ENCODE measurements around the gene POLA1.

Gene POLA1

DNA sequence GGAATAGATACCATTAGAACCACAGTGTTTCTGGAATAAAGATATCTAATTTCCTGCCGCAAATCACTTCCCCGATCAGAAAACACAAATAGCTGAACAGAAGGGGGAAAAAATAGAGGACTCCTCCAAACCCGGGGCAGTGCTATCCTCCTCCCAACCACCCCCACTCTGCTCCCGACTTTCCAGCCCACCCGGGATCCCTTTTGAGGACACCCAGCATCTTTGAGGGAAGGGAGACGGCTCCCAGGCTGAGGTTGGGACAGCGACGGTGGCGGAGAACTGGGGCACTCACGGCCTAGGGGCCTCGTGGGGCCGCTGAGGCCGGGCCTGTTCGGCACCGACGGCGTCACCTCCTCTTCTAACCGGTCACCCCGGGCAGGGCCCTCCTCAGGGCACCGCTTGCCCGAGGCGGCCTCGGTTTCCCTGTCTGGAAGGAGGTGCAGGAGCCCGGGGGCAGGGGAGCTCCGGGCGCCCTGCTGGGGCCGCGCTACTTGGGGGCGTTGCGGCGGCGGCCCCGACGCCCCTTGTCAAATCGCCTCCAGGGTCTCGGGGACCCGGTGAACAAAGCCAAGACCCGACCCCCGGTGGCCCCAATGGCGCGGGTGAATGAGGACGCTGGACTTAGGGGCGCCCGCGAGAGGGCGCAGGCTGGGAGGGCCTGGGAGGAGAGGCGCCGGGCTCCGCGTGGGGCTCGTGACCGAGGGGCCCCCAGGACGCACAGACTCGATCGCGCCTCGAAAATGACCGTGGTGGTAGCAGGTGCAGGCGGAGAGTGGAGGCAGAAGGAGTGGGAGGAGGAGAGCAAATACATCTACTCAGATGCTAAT is 329.0 kb downstream of the POLA1 start:
- DNase-seq (ENCODE audit: low spot score) (no peak), FAIRE-seq (no peak)

DNA sequence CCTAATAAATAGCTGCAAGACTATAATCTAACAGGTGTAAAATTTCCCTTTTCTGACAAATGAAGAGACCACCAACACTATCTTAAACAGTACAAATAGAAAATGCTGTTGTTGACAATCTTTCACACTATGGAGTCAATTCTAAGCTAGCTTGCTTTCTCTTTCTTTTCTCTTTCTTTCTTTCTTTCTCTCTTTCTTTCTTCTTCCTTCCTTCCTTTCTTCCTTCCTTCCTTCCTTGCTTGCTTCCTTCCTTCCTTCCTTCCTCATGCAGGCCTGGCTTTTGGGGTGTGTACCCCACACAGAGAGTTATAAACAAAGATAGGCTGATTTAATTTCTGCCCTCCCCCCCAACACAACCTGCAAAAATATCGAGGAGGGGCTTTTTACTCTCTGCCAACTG is 330.2 kb downstream of the POLA1 start:
- DNase-seq (ENCODE audit: low spot score), result no peak

GRCh38 chrX:25025615-25026014 is 331.9 kb downstream of the POLA1 start:
- FAIRE-seq (no peak), DNase-seq (ENCODE audit: low spot score) (no peak)

More for the DNA sequence above, 330.2 kb downstream of the POLA1 start:
- no peak for FAIRE-seq

DNA sequence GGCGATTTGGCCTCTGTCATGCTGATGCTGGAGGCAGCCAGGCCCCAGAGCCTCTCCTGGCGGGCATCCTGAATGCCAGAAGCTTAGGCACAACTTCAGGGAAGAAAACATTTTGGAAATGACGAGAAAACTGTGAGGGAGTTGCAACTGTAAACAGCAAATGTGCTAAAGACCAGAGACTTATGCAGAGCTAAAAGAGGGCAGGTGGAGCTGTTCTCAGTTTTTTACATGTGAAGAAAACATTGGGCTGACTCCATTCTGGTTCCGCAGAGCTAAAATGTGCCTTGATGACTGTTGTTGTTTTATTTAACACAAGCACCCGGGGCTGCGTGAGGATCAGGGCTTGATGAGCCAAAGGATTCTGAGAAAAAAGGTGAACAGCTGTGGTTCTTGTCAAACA is 332.9 kb downstream of the POLA1 start:
- FAIRE-seq, result no peak

DNA sequence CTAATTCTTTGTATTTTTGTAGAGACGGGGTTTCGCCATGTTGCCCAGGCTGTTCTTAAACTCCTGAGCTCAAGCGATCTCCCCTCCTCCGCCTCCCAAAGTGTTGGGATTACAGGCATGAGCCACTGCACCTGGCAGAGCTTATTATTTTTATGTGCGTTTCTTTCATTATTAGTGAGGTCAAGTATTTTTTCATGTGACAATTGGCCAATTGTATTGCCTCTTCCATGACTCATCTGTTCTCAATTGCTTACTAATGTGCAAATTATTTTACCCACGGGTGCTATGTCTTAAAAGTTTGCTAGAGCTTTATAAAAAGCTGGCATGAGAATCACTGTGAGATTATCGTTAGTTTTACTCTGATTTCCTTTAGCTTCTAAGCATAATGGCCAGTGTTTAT is 335.0 kb downstream of the POLA1 start:
- DNase-seq (ENCODE audit: low spot score), result no peak
- no peak for FAIRE-seq

More for the DNA sequence above, 332.9 kb downstream of the POLA1 start:
- no peak for DNase-seq (ENCODE audit: low spot score)

- FAIRE-seq (no peak), DNase-seq (ENCODE audit: low spot score) (no peak)
Observed at GRCh38 chrX:25029288-25029825, 335.6 kb downstream of the POLA1 start.

DNA sequence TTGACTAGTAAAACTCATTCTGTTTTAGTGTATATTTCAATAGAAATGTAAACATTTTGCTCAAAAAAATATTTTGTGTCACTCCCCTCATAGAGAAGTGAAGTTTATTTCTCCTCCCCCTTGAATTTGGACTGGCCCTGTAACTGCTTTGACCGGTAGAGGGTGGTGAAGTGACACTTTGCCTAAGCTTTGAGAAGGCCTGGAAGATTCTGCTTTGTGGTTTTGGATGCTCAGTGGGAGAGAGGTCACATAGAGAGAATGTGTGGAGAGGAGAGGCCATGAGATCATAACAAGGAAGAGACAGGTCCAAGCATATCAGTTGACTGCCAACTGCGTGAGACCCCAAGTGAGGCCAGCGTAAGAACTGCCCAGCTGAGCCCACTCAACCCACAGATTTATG is 341.2 kb downstream of the POLA1 start:
- no peak for DNase-seq (ENCODE audit: low spot score)
- no peak for FAIRE-seq

- no peak for DNase-seq (ENCODE audit: low spot score)
Observed at GRCh38 chrX:25039036-25039435, 345.3 kb downstream of the POLA1 start.

DNA sequence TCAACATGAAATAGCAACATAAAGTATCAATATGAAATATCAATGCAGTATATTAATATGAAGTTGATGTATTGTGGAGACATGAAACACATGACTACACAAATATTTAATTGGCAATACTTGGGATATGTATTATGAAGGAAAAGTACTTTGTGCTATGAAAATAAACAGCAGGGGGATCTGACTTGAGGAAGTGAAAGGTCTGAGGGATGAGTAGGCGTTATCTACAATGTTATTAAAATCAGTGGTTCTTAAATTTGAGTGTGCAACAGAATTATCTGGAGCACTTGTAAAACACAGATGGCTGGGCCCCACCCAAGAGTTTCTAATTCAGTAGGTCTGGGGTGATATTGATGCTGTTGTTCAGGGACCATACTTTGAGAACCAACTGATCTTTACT is 349.5 kb downstream of the POLA1 start:
- no peak for FAIRE-seq

More at GRCh38 chrX:25039036-25039435, 345.3 kb downstream of the POLA1 start:
- no peak for FAIRE-seq

More for the DNA sequence above, 349.5 kb downstream of the POLA1 start:
- no peak for DNase-seq (ENCODE audit: low spot score)
